GM19467 (cell line): Measurements from ENCODE around the gene BCAT1.
"Not testable (repeated sequence)": the region's sequence is repeated elsewhere in the genome, so short reads cannot be mapped to it uniquely, and the experiment has no call there.

Experiments
- ATAC-seq: cut with Tn5 transposase; IDR thresholded peaks from one replicate; pipeline ENCODE4 v1.9.1; 2021; ENCODE audit warnings: mild to moderate bottlenecking, moderate library complexity; ENCODE audit not compliant: unreplicated experiment

The BCAT1 gene

GRCh38 chr12:24901576-24902461 is 47.1 kb downstream of the BCAT1 start:
- ATAC-seq, result no peak

GRCh38 chr12:24900196-24900595 is 48.7 kb downstream of the BCAT1 start:
- ATAC-seq, result no peak

GRCh38 chr12:24899503-24900075 is 49.3 kb downstream of the BCAT1 start:
- ATAC-seq, result no peak

GRCh38 chr12:24898606-24899005 is 50.3 kb downstream of the BCAT1 start:
- ATAC-seq, result no peak

- ATAC-seq, result no peak
These were observed 50.7 kb downstream of the BCAT1 start for GRCh38 chr12:24898185-24898584.

- no peak for ATAC-seq
These were observed 52.7 kb downstream of the BCAT1 start for GRCh38 chr12:24896171-24896570.

GRCh38 chr12:24895612-24896011 is 53.3 kb downstream of the BCAT1 start:
- ATAC-seq, result no peak

- ATAC-seq, result no peak
These were observed 54.0 kb downstream of the BCAT1 start for GRCh38 chr12:24894879-24895278.

GRCh38 chr12:24890048-24890803 is 58.7 kb downstream of the BCAT1 start:
- no peak for ATAC-seq

GRCh38 chr12:24889411-24889810 is 59.5 kb downstream of the BCAT1 start:
- ATAC-seq, result no peak

- ATAC-seq, result no peak
These were observed 60.1 kb downstream of the BCAT1 start for GRCh38 chr12:24888813-24889212.

- no peak for ATAC-seq
These were observed 64.0 kb downstream of the BCAT1 start for GRCh38 chr12:24884911-24885310.

GRCh38 chr12:24881724-24882371 is 67.1 kb downstream of the BCAT1 start:
- ATAC-seq, result no peak

- ATAC-seq, result no peak
These were observed 67.7 kb downstream of the BCAT1 start for GRCh38 chr12:24881227-24881626.

GRCh38 chr12:24880732-24881131 is 68.2 kb downstream of the BCAT1 start:
- no peak for ATAC-seq

GRCh38 chr12:24879644-24880043 is 69.3 kb downstream of the BCAT1 start:
- no peak for ATAC-seq

- ATAC-seq, result no peak
These were observed 73.9 kb downstream of the BCAT1 start for GRCh38 chr12:24875014-24875413.

- ATAC-seq, result no peak
These were observed 76.7 kb downstream of the BCAT1 start for GRCh38 chr12:24872211-24872610.

- ATAC-seq, result not testable (repeated sequence)
These were observed 82.8 kb downstream of the BCAT1 start for GRCh38 chr12:24866139-24866538.

- no peak for ATAC-seq
These were observed 84.1 kb downstream of the BCAT1 start for GRCh38 chr12:24864796-24865125.

- ATAC-seq, result peak; percentile 70
These were observed 86.9 kb downstream of the BCAT1 start for GRCh38 chr12:24861766-24862540.
